NB4 (cell line): ENCODE measurements around the gene ARHGEF16.

Experiments
- POLR2A ChIP-seq: IDR thresholded peaks from 2 replicates; pipeline ENCODE4 v1.6.1; 2011; ENCODE audit warnings: mild to moderate bottlenecking; ENCODE audit not compliant: insufficient read length; ENCODE audit errors: extremely low read depth
- TF ChIP-seq, protein P1 (sequence below): IDR thresholded peaks from one replicate; pipeline ENCODE4 v1.5.1; 2012; ENCODE audit warnings: low read depth, low read length
- TF ChIP-seq, protein P2 (sequence below): IDR thresholded peaks from 2 replicates; pipeline ENCODE4 v1.6.1; 2011; ENCODE audit warnings: low read depth, low read length

DNA sequence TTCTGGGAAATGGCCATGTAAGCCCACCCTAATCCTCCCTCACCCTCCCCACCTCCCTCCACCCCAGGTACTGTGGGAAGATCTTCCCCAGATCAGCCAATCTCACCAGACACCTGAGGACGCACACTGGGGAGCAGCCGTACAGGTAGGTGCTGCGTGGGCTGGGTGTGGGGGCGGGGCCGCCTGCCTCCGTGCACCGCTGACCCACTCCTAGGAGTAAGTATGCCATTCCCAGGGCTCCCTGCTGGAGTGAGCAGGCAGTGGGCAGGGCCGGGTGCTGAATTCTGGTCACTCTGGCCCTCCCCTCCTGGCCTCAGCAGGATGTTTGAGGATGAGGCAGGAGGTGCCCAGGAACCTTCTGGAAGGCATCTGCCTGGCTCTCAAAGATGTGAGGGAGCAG lies 35.9 kb upstream of the ARHGEF16 start:
- TF ChIP-seq, protein P1, sequence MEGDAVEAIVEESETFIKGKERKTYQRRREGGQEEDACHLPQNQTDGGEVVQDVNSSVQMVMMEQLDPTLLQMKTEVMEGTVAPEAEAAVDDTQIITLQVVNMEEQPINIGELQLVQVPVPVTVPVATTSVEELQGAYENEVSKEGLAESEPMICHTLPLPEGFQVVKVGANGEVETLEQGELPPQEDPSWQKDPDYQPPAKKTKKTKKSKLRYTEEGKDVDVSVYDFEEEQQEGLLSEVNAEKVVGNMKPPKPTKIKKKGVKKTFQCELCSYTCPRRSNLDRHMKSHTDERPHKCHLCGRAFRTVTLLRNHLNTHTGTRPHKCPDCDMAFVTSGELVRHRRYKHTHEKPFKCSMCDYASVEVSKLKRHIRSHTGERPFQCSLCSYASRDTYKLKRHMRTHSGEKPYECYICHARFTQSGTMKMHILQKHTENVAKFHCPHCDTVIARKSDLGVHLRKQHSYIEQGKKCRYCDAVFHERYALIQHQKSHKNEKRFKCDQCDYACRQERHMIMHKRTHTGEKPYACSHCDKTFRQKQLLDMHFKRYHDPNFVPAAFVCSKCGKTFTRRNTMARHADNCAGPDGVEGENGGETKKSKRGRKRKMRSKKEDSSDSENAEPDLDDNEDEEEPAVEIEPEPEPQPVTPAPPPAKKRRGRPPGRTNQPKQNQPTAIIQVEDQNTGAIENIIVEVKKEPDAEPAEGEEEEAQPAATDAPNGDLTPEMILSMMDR, result no peak
- TF ChIP-seq POLR2A, result no peak
- TF ChIP-seq, protein P2, sequence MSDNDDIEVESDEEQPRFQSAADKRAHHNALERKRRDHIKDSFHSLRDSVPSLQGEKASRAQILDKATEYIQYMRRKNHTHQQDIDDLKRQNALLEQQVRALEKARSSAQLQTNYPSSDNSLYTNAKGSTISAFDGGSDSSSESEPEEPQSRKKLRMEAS, result no peak
